VCaP (cell line): ENCODE data around the gene DXO.

ENCODE experiments used
- H3K27ac ChIP-seq: fragments of 450-650 bp; 2 replicates; pipeline ENCODE4 v1.5.1; 2017
- TF ChIP-seq, protein P1 (sequence below): fragments of 450-650 bp; conservative IDR thresholded peaks from 2 replicates; pipeline ENCODE4 v1.5.1; 2017; ENCODE audit warnings: mild to moderate bottlenecking, moderate library complexity

The DXO gene

DNA sequence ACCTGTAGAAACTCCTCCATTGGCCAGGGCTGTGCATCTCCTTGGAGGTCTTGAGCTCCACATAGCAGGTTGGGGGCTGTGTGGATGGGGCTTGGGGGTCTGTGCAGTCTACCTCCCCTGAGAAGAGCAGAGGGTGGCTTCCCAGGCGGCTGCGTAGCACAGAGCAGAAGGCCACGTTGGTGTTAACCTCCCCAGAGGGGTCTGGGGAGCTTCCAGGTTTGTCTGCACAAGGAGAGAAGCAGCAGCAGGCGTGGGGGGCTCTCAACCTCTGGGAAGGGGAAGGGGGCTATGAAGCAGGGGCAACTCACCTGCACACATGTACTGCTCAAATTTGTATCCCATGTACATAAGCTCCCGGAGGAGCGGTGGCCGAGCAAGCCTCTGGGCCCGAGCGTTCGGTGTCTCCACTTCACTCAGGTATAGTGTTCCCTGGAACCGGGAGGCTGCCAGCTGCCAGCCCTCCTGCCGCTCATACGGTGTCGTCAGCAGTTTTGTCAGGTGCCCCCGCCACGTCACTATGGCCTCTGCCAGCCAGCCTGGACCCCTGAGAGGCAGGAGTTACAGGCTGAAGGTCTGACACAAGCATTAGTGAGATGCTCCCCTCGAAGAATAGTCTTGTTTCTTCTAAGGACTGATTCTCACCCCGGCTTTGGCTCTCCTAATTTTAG is 1.2 kb downstream of the DXO start:
- H3K27ac ChIP-seq = peak overlapping the region; percentile 85
- TF ChIP-seq, protein P1, sequence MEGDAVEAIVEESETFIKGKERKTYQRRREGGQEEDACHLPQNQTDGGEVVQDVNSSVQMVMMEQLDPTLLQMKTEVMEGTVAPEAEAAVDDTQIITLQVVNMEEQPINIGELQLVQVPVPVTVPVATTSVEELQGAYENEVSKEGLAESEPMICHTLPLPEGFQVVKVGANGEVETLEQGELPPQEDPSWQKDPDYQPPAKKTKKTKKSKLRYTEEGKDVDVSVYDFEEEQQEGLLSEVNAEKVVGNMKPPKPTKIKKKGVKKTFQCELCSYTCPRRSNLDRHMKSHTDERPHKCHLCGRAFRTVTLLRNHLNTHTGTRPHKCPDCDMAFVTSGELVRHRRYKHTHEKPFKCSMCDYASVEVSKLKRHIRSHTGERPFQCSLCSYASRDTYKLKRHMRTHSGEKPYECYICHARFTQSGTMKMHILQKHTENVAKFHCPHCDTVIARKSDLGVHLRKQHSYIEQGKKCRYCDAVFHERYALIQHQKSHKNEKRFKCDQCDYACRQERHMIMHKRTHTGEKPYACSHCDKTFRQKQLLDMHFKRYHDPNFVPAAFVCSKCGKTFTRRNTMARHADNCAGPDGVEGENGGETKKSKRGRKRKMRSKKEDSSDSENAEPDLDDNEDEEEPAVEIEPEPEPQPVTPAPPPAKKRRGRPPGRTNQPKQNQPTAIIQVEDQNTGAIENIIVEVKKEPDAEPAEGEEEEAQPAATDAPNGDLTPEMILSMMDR = no peak

DNA sequence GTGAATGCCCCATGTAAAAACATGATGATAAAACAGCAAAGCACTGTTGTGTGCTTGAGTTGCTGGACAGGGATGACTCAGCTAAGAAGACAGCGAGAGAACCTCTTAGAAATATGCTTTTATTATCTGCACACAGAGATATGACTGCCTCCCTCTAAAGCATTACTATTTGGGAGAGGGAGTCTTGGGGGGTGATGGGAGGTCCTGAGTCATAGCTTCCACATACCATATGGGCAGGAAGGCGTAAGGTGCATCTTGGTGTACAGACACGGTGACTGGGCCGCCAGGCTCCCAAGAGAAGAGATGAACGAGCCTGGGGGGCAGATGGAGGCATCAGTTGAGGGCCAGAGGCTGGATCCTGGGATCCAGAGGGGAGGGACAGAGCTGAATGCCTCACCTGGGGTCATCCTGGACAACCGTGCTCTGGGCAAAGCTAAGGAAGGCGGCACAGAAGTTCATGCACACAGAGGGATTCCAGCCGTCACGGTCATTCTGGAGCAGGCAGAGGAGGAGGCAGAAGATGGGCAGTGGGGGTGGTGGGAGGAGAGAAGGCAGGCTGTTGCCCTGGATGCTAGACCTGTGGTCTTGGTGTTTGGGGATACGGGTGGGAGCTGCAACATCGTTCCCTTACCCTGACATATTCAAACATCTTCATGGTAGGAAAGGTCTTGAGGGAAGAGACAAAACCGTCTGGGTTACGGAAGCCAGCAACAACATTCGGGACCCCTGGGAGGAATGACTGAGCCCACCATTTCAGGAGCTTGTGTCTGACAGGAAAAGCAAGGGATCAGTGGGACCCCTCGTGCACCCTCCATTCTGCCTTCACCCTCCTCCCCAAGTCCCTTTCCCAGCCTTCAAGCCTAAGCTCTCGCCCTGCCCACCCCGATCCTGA is 2.0 kb downstream of the DXO start:
- peak overlapping the region; percentile 85; the same call in 1 of the 2 replicates for H3K27ac ChIP-seq

DNA sequence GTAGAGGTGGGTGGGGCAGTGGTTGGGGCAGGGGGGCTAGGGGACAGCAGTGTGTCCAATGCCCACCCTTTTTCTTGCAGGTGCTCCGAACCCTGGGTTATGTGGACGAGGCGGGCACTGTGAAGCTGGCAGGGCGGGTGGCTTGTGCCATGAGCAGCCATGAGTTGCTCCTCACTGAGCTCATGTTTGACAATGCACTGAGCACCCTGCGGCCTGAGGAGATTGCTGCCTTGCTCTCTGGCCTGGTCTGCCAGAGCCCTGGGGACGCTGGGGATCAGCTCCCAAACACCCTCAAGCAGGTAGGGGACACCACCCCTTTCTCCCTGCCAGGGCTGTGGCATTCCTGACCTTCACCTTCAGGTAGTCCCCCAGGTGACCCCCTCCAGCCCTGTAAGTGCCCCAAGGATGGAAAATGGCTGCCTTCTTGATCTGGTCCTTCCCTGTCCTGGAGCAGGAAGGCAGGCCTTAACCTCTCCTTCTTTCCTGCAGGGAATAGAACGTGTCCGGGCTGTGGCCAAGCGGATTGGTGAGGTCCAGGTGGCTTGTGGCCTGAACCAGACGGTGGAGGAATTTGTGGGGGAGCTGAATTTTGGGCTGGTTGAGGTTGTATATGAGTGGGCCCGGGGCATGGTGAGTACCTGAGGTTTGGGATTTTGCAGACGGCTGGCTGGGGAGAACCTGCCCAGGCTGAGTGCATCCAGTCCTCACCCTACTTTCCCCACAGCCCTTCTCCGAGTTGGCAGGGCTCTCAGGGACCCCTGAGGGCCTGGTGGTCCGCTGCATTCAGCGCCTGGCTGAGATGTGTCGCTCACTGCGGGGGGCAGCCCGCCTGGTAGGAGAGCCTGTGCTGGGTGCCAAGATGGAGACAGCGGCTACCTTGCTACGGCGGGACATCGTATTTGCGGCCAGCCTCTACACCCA is 2.9 kb downstream of the DXO start:
- H3K27ac ChIP-seq = no peak overlapping the region
- TF ChIP-seq, protein P1 = no peak

More for the DNA sequence above, 2.0 kb downstream of the DXO start:
- TF ChIP-seq, protein P1 = no peak

DNA sequence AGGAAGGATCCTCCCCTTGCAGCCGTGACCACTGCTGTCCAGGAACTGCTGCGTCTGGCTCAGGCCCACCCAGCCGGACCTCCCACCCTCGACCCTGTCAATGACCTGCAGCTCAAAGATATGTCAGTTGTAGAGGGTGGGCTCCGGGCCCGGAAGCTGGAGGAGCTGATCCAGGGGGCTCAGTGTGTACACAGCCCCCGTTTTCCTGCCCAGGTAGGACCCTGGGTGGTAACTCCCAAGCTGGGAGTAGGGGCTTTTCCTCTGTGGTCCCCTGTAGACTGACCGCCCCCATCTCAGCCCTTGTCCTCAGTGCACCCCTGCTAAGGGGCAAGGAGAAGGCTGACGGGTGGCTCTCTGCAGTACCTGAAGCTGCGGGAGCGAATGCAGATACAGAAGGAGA is 3.6 kb downstream of the DXO start:
- TF ChIP-seq, protein P1 = no peak
- no peak overlapping the region for H3K27ac ChIP-seq

DNA sequence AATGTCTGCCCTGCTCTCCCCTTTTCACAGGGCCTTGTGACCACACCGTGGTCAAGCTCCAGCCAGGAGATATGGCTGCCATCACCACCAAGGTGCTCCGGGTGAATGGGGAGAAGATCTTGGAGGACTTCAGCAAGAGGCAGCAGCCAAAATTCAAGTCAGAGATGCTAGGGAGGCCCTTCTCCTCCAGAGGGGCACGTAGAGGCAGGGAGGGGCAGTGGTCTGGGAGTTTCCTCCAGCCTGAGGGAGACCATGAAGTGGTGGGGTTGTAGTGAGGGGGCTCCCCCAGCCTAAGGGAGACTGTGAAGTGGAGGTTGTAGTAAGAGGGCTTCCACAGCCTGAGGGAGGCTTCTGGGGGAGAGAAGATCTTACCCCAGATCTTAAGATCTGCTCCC is 4.0 kb downstream of the DXO start:
- TF ChIP-seq, protein P1 = no peak
- no peak overlapping the region for H3K27ac ChIP-seq

DNA sequence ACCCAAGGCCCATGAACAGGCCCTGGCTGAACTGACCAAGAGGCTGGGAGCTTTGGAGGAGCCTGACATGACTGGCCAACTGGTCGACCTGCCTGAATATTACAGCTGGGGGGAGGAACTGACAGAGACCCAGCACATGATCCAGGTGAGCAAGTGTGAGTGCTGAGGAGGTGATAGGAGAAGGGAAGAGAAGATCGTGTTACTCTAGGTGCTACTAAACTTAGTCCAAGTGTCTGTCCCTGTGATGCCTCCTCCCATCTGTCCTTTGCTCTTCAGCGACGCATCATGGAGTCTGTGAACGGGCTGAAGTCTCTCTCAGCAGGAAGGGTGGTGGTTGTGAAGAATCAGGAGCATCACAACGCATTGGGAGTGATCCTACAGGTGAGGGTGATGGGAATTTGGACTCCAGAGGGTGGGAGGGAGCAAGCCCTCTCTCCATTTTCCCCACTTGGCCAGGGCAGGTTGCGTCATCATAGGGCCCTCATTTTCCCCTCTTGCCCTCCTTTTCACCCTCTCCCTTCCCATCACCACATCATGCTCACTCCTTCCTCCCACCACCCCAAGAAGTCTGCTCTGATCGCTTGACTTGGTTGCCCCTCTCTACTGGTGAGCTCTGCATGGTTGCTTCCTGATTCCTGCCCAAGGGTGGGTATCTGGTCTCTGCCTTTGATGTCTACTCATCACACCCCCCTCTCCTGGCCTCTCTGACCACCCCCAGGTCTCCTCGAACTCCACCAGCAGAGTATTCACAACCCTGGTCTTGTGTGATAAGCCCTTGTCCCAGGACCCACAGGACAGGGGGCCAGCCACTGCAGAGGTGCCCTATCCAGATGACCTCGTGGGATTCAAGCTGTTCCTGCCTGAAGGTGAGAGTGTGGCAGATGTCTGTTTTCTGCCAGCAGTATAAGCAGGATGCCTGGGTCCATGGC is 4.7 kb downstream of the DXO start:
- TF ChIP-seq, protein P1 = no peak
- H3K27ac ChIP-seq = no peak overlapping the region
